ENCODE results near the gene GRK4. TPM values are rescaled to one million over a fixed set of nuclear protein-coding genes. Genes with fewer than 3 reads are reported as not detected.

Gene GRK4
- total and polyA plus RNA-seq, 2 of the 8 experiments (the other 6 are each of a cell fraction or from before 2014, with no cell fraction given) = 0.77 to 1.8 TPM

DNA sequence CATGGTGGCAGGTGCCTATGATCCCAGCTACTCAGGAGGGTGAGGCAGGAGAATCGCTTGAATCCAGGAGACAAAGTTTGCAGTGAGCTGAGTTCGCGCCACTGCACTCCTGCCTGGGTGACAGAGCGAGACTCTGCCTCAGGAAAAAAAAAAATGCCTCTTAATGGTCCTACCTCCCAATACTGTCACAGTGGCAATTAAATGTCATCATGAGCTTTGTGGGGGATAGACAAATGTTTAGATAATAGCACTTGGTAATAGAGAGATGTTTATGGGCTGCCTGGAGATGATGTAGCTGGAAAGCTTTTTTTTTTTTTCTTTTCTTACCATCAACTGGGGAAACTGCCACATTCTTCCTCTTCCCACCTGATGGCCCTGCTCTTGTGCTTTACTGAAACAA is 33.0 kb downstream of the GRK4 start:
- no peak overlapping the region for H2AK5ac ChIP-seq (ENCODE audit: low read depth, low read length)
- no peak overlapping the region for H4K91ac ChIP-seq (replicated peaks; ENCODE audit: insufficient read length, low read length)
- no peak overlapping the region for H2BK12ac ChIP-seq (ENCODE audit: low read depth, low read length)
- H3K23me2 ChIP-seq (ENCODE audit: low read depth, low read length) = no peaks in the 10 kb centered on the region
- H2BK15ac ChIP-seq (ENCODE audit: low read length) = no peak overlapping the region
- H3K9me3 ChIP-seq (ENCODE audit: insufficient read depth in 2 of 2, low read depth in 1 of 2, low read length in 1 of 2) = no peaks in the 10 kb centered on the region
- no peaks in the 10 kb centered on the region; a peak in 1 of 7 replicates for H3K4me1 ChIP-seq (replicated peaks in 1 of 4; ENCODE audit: control insufficient read depth in 3 of 4, insufficient read depth in 4 of 4, low read length in 3 of 4)
- ChIA-PET CTCF (ENCODE audit: partially characterized antibody) (interaction anchor here (0.7 to 10.2 kb wide), 2 partner anchors 17 to 21 kb away, joined by 3 to 57 read pairs; no protein-coding TSS in a partner anchor), POLR2A (ENCODE audit: partially characterized antibody) (no interaction called here)
- no peak overlapping the region for H2BK5ac ChIP-seq (ENCODE audit: low read depth, low read length)
- WGBS, 2 experiments (ENCODE audit: extremely low coverage in 1 of 2, insufficient coverage in 1 of 2, insufficient read length in 1 of 2, insufficient replicate concordance in 2 of 2, low coverage in 1 of 2, low lambda C conversion rate in 2 of 2, missing lambda C conversion rate in 1 of 2) = 97% methylated on average over 4 of the region's 4 CpGs; no CpG with 5 or more reads in 1 of the 2 experiments
- H3K36me3 ChIP-seq (ENCODE audit: control insufficient read depth in 2 of 4, insufficient read depth in 4 of 4, low read length in 3 of 4) = no peaks in the 10 kb centered on the region
- no peak overlapping the region for H3K4ac ChIP-seq (replicated peaks; ENCODE audit: insufficient read length, low read depth, low read length)
- TF ChIP-seq SRF (IDR thresholded peaks at IDR 0.05; ENCODE audit: low read depth, low read length) (no peak), JUND (IDR thresholded peaks at IDR 0.05; ENCODE audit: low read length) (no peak), TBP (IDR thresholded peaks at IDR 0.05; ENCODE audit: low read depth, low read length) (no peak), JUN (IDR thresholded peaks at IDR 0.05; ENCODE audit: low read depth, low read length) (no peak), YY1 (IDR thresholded peaks at IDR 0.05; ENCODE audit: low read depth, low read length) (no peak), RFX5 (IDR thresholded peaks at IDR 0.05; ENCODE audit: borderline replicate concordance, low read depth, low read length) (no peak)
- H4K5ac ChIP-seq (ENCODE audit: insufficient read length, low read depth, low read length) = no peak overlapping the region
- H3K9ac ChIP-seq (replicated peaks in 1 of 4; ENCODE audit: extremely low read depth in 1 of 4, low read depth in 3 of 4, low read length in 3 of 4) = no peak overlapping the region
- FAIRE-seq = no peak
- H3K56ac ChIP-seq (replicated peaks; ENCODE audit: insufficient read length, low read depth, low read length) = no peak overlapping the region
- H3K18ac ChIP-seq (ENCODE audit: extremely low read depth, low read length) = no peak overlapping the region
- no peaks in the 10 kb centered on the region for H3K27me3 ChIP-seq (replicated peaks in 1 of 4; ENCODE audit: control insufficient read depth in 3 of 4, extremely low read depth in 1 of 4, insufficient read depth in 3 of 4, low read length in 3 of 4)
- H3K27ac ChIP-seq (ENCODE audit: low read depth, low read length) = no peak overlapping the region
- no peak for DNase-seq (ENCODE audit: low read depth in 1 of 2, low spot score in 2 of 2)
- no peaks in the 10 kb centered on the region for H3K79me2 ChIP-seq (ENCODE audit: control insufficient read depth in 1 of 2, insufficient read depth in 2 of 2, low read length in 2 of 2)
- H3K4me3 ChIP-seq (ENCODE audit: extremely low read depth in 1 of 4, insufficient read depth in 2 of 4, low read depth in 3 of 4, low read length in 4 of 4) = no peak overlapping the region
- H2AFZ ChIP-seq (ENCODE audit: low read length) = no peak overlapping the region
- H3K4me2 ChIP-seq (ENCODE audit: insufficient read depth in 1 of 2, low read depth in 2 of 2, low read length in 2 of 2) = no peak overlapping the region
- no peak overlapping the region for H2BK120ac ChIP-seq (replicated peaks; ENCODE audit: low read depth, low read length)
- H3K14ac ChIP-seq (ENCODE audit: insufficient read length) = no peak overlapping the region
- H4K20me1 ChIP-seq (replicated peaks in 1 of 2; ENCODE audit: control insufficient read depth in 1 of 2, insufficient read depth in 2 of 2, low read length in 2 of 2) = no peaks in the 10 kb centered on the region
- H3K23ac ChIP-seq (ENCODE audit: insufficient read length) = no peak overlapping the region
- H3K79me1 ChIP-seq (ENCODE audit: low read depth, low read length) = no peaks in the 10 kb centered on the region
- H4K8ac ChIP-seq (ENCODE audit: extremely low read depth, insufficient read depth, low read length) = no peak overlapping the region
- no peak overlapping the region for H2BK20ac ChIP-seq (ENCODE audit: low read length)
